Breast epithelium (tissue), 4 donors: ENCODE data around the gene LOXL3. TPM values are rescaled to one million over a fixed set of nuclear protein-coding genes. Genes with fewer than 3 reads are reported as not detected.

Source experiments
- DNase-seq, 2 donors: peaks; one replicate each; pipeline ENCODE4 v3.0.0-alpha.2; 2019; ENCODE audit warnings: low spot score in 2 of 2
- H3K27ac ChIP-seq, 2 donors: fragments of 200-600 bp; sonication (generic) in 1 of 2; one replicate each; pipeline ENCODE4 v1.5.1; 2016 to 2019; ENCODE audit warnings: mild to moderate bottlenecking in 1 of 2
- H3K27me3 ChIP-seq, 2 donors: fragments of 200-600 bp; sonication (generic) in 1 of 2; one replicate each; pipeline versions ENCODE4 v1.5.1 to v1.6.0; 2017 to 2019; ENCODE audit warnings: control low read depth in 1 of 2, mild to moderate bottlenecking in 1 of 2
- H3K36me3 ChIP-seq: fragments of 200-600 bp; one replicate; pipeline ENCODE4 v1.5.1; 2019
- H3K4me1 ChIP-seq, 2 donors: fragments of 200-600 bp; sonication (generic); one replicate each; pipeline ENCODE4 v1.5.1; 2016 to 2019; ENCODE audit warnings: control low read depth in 1 of 2
- H3K4me3 ChIP-seq, 3 donors: fragments of 200-600 bp; sonication (generic); 1 replicate in 2 of 3; 2 replicates in 1 of 3; pipeline ENCODE4 v1.5.1; 2016 to 2019; ENCODE audit warnings: mild to moderate bottlenecking in 3 of 3, moderate library complexity in 2 of 3
- H3K9me3 ChIP-seq, 2 donors: fragments of 200-600 bp; sonication (generic) in 1 of 2; one replicate each; pipeline ENCODE4 v1.5.1; 2016 to 2019; ENCODE audit warnings: control low read depth in 1 of 2
- POLR2A ChIP-seq: fragments of 450-650 bp; IDR thresholded peaks from one replicate; pipeline ENCODE4 v1.6.1; 2016; ENCODE audit warnings: antibody characterized with exemption, mild to moderate bottlenecking, moderate library complexity
- POLR2AphosphoS5 ChIP-seq, 3 donors: sonication (generic); formaldehyde crosslinking; IDR thresholded peaks; one replicate each; pipeline ENCODE4 v1.6.1; 2017; ENCODE audit warnings: antibody characterized with exemption in 3 of 3
- intact Hi-C: fragments of 100-400 bp; cut with DNase I; formaldehyde crosslinking; loops from one replicate; pipeline ENCODE4 v1.15.1; 2023; ENCODE audit warnings: low total_unique reads
- total RNA-seq, 3 donors: library from RNA; depleted of rRNA; stranded (reverse); fragments of >200 nt; gene quantifications; one replicate each; pipeline ENCODE4 v1.1.0, GENCODE V29; 2016
- TF ChIP-seq, protein P1 (sequence below), 3 donors: fragments of 450-650 bp; IDR thresholded peaks; one replicate each; pipeline ENCODE4 v1.5.1; 2016 to 2017; ENCODE audit warnings: antibody characterized with exemption in 3 of 3, mild to moderate bottlenecking in 3 of 3, moderate library complexity in 3 of 3

The LOXL3 gene
- total RNA-seq, 3 donors from 2014 or later: 3.7 to 7.8 (median 6.6) TPM

- Histone ChIP-seq H3K27ac (no peak overlapping the region), H3K36me3 (no peaks in the 10 kb centered on the region)
Measured at GRCh38 chr2:74536166-74536950, 17.4 kb downstream of the LOXL3 start.

DNA sequence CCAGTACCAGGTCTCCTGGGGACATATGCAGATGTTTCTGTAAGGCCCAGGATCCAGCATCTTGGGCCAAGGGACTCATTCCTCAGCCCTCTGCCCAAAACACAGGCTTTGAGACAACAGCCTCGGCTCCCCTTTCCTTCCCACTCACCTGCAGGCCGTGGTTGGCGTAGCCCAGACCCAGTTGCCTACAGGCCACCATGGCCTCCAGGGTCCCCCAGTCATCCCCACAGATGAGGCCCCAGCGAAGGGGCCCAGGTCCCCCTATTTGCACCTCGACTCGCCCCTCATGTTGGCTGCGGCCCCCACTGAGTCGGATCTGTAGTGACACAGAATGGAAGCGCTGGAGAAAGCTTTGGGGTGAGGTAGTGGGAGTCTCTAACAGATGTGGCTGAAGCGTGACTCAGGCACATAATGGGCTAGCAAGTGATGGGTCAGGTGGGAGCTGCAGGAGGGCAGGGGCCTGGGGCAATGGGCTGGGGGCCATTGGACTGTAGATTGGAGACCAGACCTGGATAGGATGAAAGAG, 18.2 kb downstream of the LOXL3 start:
- intact Hi-C loops: no loop called here
- Histone ChIP-seq H3K9me3 (no peaks in the 10 kb centered on the region), H3K36me3 (no peaks in the 10 kb centered on the region), H3K27ac (no peak overlapping the region), H3K4me3 (no peak overlapping the region), H3K27me3 (no peaks in the 10 kb centered on the region), H3K4me1 (peaks cover 0 to 10% of the 10 kb centered on the region in 2 donors)
- DNase-seq: no peak
- TF ChIP-seq POLR2AphosphoS5 (IDR thresholded peaks at IDR 0.05) (no peak), POLR2A (no peak)
- TF ChIP-seq, protein P1, sequence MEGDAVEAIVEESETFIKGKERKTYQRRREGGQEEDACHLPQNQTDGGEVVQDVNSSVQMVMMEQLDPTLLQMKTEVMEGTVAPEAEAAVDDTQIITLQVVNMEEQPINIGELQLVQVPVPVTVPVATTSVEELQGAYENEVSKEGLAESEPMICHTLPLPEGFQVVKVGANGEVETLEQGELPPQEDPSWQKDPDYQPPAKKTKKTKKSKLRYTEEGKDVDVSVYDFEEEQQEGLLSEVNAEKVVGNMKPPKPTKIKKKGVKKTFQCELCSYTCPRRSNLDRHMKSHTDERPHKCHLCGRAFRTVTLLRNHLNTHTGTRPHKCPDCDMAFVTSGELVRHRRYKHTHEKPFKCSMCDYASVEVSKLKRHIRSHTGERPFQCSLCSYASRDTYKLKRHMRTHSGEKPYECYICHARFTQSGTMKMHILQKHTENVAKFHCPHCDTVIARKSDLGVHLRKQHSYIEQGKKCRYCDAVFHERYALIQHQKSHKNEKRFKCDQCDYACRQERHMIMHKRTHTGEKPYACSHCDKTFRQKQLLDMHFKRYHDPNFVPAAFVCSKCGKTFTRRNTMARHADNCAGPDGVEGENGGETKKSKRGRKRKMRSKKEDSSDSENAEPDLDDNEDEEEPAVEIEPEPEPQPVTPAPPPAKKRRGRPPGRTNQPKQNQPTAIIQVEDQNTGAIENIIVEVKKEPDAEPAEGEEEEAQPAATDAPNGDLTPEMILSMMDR (IDR thresholded peaks at IDR 0.05): no peak

More at GRCh38 chr2:74536166-74536950, 17.4 kb downstream of the LOXL3 start:
- H3K4me1 ChIP-seq: peaks cover 0 to 3% of the 10 kb centered on the region in 2 donors
- TF ChIP-seq POLR2AphosphoS5 (IDR thresholded peaks at IDR 0.05) (no peak), POLR2A (no peak)
- TF ChIP-seq, protein P1 (IDR thresholded peaks at IDR 0.05): no peak
- H3K9me3 ChIP-seq: no peaks in the 10 kb centered on the region
- no peaks in the 10 kb centered on the region for H3K27me3 ChIP-seq
- no peak for DNase-seq
- no peak overlapping the region for H3K4me3 ChIP-seq
- intact Hi-C loops: no loop called here

GRCh38 chr2:74534411-74534810, 19.3 kb downstream of the LOXL3 start:
- intact Hi-C loops: no loop called here
- no peak overlapping the region for H3K27ac ChIP-seq
- H3K27me3 ChIP-seq: no peaks in the 10 kb centered on the region
- no peak for DNase-seq
- TF ChIP-seq POLR2A (no peak), POLR2AphosphoS5 (IDR thresholded peaks at IDR 0.05) (no peak)
- TF ChIP-seq, protein P1 (IDR thresholded peaks at IDR 0.05): no peak
- peaks cover 0 to 10% of the 10 kb centered on the region in 2 donors for H3K4me1 ChIP-seq
- no peaks in the 10 kb centered on the region for H3K36me3 ChIP-seq
- H3K4me3 ChIP-seq: no peak overlapping the region
- no peaks in the 10 kb centered on the region for H3K9me3 ChIP-seq

DNA sequence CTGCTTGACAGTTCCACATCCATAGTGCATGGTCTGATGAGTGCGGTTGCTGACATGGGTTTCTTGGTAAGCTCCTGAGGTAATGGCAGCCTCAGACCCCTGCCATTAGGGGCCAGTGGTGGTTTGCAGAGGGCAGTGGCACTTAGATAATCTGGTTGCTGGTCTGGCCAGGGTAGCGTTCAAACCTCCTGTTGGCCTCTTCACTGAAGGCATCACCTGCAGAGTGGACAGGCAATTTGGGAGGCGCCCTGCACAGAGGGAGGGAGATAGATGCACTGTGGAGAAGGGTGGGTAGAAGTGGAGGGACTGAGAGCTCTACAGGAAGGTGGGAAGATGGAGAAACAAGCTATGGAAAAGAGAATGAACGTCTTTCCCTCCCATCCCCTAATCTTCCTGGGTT, 20.3 kb downstream of the LOXL3 start:
- H3K9me3 ChIP-seq: no peaks in the 10 kb centered on the region
- H3K4me3 ChIP-seq: no peak overlapping the region
- H3K27me3 ChIP-seq: no peaks in the 10 kb centered on the region
- TF ChIP-seq POLR2AphosphoS5 (IDR thresholded peaks at IDR 0.05): no peak
- TF ChIP-seq, protein P1 (IDR thresholded peaks at IDR 0.05): no peak
- no peak for TF ChIP-seq POLR2A
- H3K36me3 ChIP-seq: no peaks in the 10 kb centered on the region
- intact Hi-C loops: no loop called here
- no peak for DNase-seq
- H3K27ac ChIP-seq: no peak overlapping the region
- peaks cover 0 to 15% of the 10 kb centered on the region in 2 donors for H3K4me1 ChIP-seq

- Histone ChIP-seq H3K27me3 (no peaks in the 10 kb centered on the region), H3K27ac (no peak overlapping the region), H3K4me1 (peaks cover 0 to 18% of the 10 kb centered on the region in 2 donors), H3K9me3 (no peaks in the 10 kb centered on the region), H3K4me3 (no peak overlapping the region), H3K36me3 (no peaks in the 10 kb centered on the region)
- no peak for TF ChIP-seq POLR2A
- DNase-seq: no peak
- intact Hi-C loops: no loop called here
Measured at GRCh38 chr2:74532222-74532621, 21.5 kb downstream of the LOXL3 start.
